GM23338 (cell line): ENCODE results near the gene RIMS4. TPM values are rescaled to one million over a fixed set of nuclear protein-coding genes. Genes with fewer than 3 reads are reported as not detected.

Experiments used
- ATAC-seq: fragments of 200-7000 bp; cut with Tn5 transposase; 3 replicates; pipeline ENCODE4 v1.9.1; 2020
- DNase-seq: peaks from one replicate; pipeline ENCODE4 v3.0.0-alpha.2; 2015; ENCODE audit warnings: low spot score
- H2AFZ ChIP-seq: fragments of 200-600 bp; sonication (generic); 2 replicates; pipeline ENCODE4 v1.8.0; 2016; ENCODE audit warnings: antibody characterized with exemption, mild to moderate bottlenecking, moderate library complexity
- H3F3A ChIP-seq: fragments of 200-600 bp; sonication (generic); replicated peaks from 2 replicates; pipeline ENCODE4 v1.8.0; 2017; ENCODE audit warnings: antibody characterized with exemption, mixed run types, low read depth
- H3K27ac ChIP-seq: fragments of 200-600 bp; sonication (generic); 2 replicates; pipeline ENCODE4 v1.6.1; 2016; ENCODE audit warnings: low read depth
- H3K27me3 ChIP-seq: fragments of 200-600 bp; sonication (generic); 2 replicates; pipeline ENCODE4 v1.8.0; 2016; ENCODE audit warnings: mild to moderate bottlenecking, mixed run types, moderate library complexity; ENCODE audit not compliant: insufficient read depth
- H3K36me3 ChIP-seq: fragments of 200-600 bp; sonication (generic); 2 replicates; pipeline ENCODE4 v1.8.0; 2016; ENCODE audit warnings: mild to moderate bottlenecking; ENCODE audit not compliant: insufficient read depth
- H3K4me1 ChIP-seq: fragments of 200-600 bp; sonication (generic); 2 replicates; pipeline ENCODE4 v1.8.0; 2016; ENCODE audit warnings: mild to moderate bottlenecking, moderate library complexity; ENCODE audit not compliant: insufficient read depth
- H3K4me2 ChIP-seq: fragments of 200-600 bp; sonication (generic); 2 replicates; pipeline ENCODE4 v1.7.1; 2017; ENCODE audit warnings: mixed run types
- H3K4me3 ChIP-seq: fragments of 200-600 bp; sonication (generic); 2 replicates; pipeline ENCODE4 v1.6.1; 2016; ENCODE audit warnings: mixed run types
- H3K79me2 ChIP-seq: fragments of 200-600 bp; sonication (generic); replicated peaks from 2 replicates; pipeline ENCODE4 v1.8.0; 2017; ENCODE audit warnings: mild to moderate bottlenecking; ENCODE audit not compliant: insufficient read depth
- H3K9me2 ChIP-seq: fragments of 200-600 bp; sonication (generic); 2 replicates; pipeline ENCODE4 v1.8.0; 2017; ENCODE audit not compliant: insufficient read depth
- H4K20me1 ChIP-seq: fragments of 200-600 bp; sonication (generic); replicated peaks from 2 replicates; pipeline ENCODE4 v1.8.0; 2017; ENCODE audit warnings: mild to moderate bottlenecking; ENCODE audit not compliant: insufficient read depth
- H3K27ac Mint-ChIP-seq: 2 replicates; pipeline ENCODE4 v1.8.0; 2020; ENCODE audit warnings: inconsistent platforms, mild to moderate bottlenecking, moderate library complexity, mixed read lengths
- H3K27me3 Mint-ChIP-seq: 3 replicates; pipeline ENCODE4 v1.8.0; 2022; ENCODE audit warnings: low read depth, mild to moderate bottlenecking, moderate library complexity, mixed read lengths, inconsistent platforms; ENCODE audit not compliant: insufficient read depth, poor library complexity
- H3K36me3 Mint-ChIP-seq: 3 replicates; pipeline ENCODE4 v1.8.0; 2021; ENCODE audit warnings: low read depth, mild to moderate bottlenecking, inconsistent platforms, moderate library complexity, mixed read lengths
- H3K4me1 Mint-ChIP-seq: 3 replicates; pipeline ENCODE4 v1.8.0; 2020; ENCODE audit warnings: mild to moderate bottlenecking, inconsistent platforms, mixed read lengths
- H3K4me3 Mint-ChIP-seq: 3 replicates; pipeline ENCODE4 v1.8.0; 2021; ENCODE audit warnings: moderate library complexity, mild to moderate bottlenecking, inconsistent platforms, mixed read lengths
- H3K9me3 Mint-ChIP-seq: 3 replicates; pipeline ENCODE4 v1.8.0; 2020; ENCODE audit warnings: moderate library complexity, mild to moderate bottlenecking, inconsistent platforms, mixed read lengths
- CTCF ChIP-seq, 2 experiments: fragments of 200-600 bp in 1 of 2; sonication (generic) in 1 of 2; conservative IDR thresholded peaks; 2 replicates each; pipeline versions ENCODE4 v1.5.1 to v1.6.1; 2016 to 2017; ENCODE audit warnings: antibody characterized with exemption in 2 of 2, low read depth in 2 of 2, mild to moderate bottlenecking in 2 of 2, moderate library complexity in 1 of 2
- ETS1 ChIP-seq: IDR thresholded peaks from 2 replicates; pipeline ENCODE4 v1.6.1; 2016; ENCODE audit warnings: antibody characterized with exemption
- EZH2 ChIP-seq: fragments of 200-600 bp; sonication (generic); IDR thresholded peaks from one replicate; pipeline ENCODE4 v1.8.0; 2017; ENCODE audit warnings: antibody characterized with exemption, mild to moderate bottlenecking, low read depth; ENCODE audit not compliant: unreplicated experiment
- JUNB ChIP-seq: IDR thresholded peaks from one replicate; pipeline ENCODE4 v1.6.1; 2016; ENCODE audit warnings: antibody characterized with exemption; ENCODE audit not compliant: unreplicated experiment
- NANOG ChIP-seq: IDR thresholded peaks from 2 replicates; pipeline ENCODE4 v1.6.1; 2016; ENCODE audit warnings: antibody characterized with exemption, borderline replicate concordance
- STAT1 ChIP-seq: IDR thresholded peaks from one replicate; pipeline ENCODE4 v1.6.1; 2016; ENCODE audit warnings: antibody characterized with exemption; ENCODE audit not compliant: unreplicated experiment
- ZNF331 ChIP-seq: fragments of 250-450 bp; sonication (Bioruptor Pico); IDR thresholded peaks from 2 replicates; pipeline ENCODE4 v1.5.0; 2020; ENCODE audit warnings: low read depth, mild to moderate bottlenecking, moderate library complexity
- ZNF462 ChIP-seq: fragments of 250-450 bp; sonication (Bioruptor Pico); IDR thresholded peaks from 2 replicates; pipeline ENCODE4 v1.5.0; 2020; ENCODE audit warnings: mild to moderate bottlenecking, moderate library complexity
- polyA plus RNA-seq: library from polyadenylated mRNA; unstranded; fragments of >200 nt; fragmentation: Nextera tagmentation; extraction: Ambion mirVana; gene quantifications from 2 replicates; pipeline ENCODE4 v1.2.1, GENCODE V29; 2016
- total RNA-seq: library from RNA; depleted of rRNA; stranded (reverse); fragments of >200 nt; shearing (Covaris generic); gene quantifications from 2 replicates; pipeline ENCODE4 v1.2.3, GENCODE V29; 2014

RIMS4 gene
- total and polyA plus RNA-seq, 2 experiments from 2014 or later: 3.5 to 39.7 TPM

- no peak for TF ChIP-seq ZNF462 (CRISPR knock-in tag)
- no peak for TF ChIP-seq NANOG
- TF ChIP-seq STAT1: no peak
- TF ChIP-seq JUNB: no peak
- TF ChIP-seq EZH2: no peak
Measured at GRCh38 chr20:44838521-44838920, 28.2 kb upstream of the RIMS4 start (continued).

GRCh38 chr20:44837946-44838345 lies 27.6 kb upstream of the RIMS4 start:
- no peak overlapping the region for H3K4me2 ChIP-seq
- Mint-ChIP-seq H3K27me3 (no peaks in the 10 kb centered on the region), H3K4me1 (peaks cover 3% of the 10 kb centered on the region; the same call in 1 of the 3 replicates), H3K27ac (no peak overlapping the region), H3K9me3 (peaks cover 4% of the 10 kb centered on the region), H3K36me3 (peaks cover 3% of the 10 kb centered on the region; the same call in 2 of the 3 replicates), H3K4me3 (no peak overlapping the region)
- no peaks in the 10 kb centered on the region for H4K20me1 ChIP-seq
- H2AFZ ChIP-seq: no peak overlapping the region
- H3K4me1 ChIP-seq: peaks cover 14% of the 10 kb centered on the region
- H3F3A ChIP-seq: no peaks in the 10 kb centered on the region
- no peak overlapping the region for H3K4me3 ChIP-seq
- no peaks in the 10 kb centered on the region for H3K27me3 ChIP-seq
- no peak for ATAC-seq
- TF ChIP-seq JUNB (no peak), ZNF331 (CRISPR knock-in tag) (no peak), ETS1 (no peak), CTCF (conservative IDR thresholded peaks at IDR 0.05; ENCODE audit: low read depth in 2 of 2) (no peak), EZH2 (no peak), NANOG (no peak)
- no peaks in the 10 kb centered on the region for H3K36me3 ChIP-seq
- DNase-seq: no peak
- H3K79me2 ChIP-seq: no peaks in the 10 kb centered on the region
- no peak overlapping the region for H3K27ac ChIP-seq
- no peaks in the 10 kb centered on the region for H3K9me2 ChIP-seq
